Parathyroid adenoma (tissue), 2 donors: Measurements from ENCODE around the gene CDKN2A.

Experiments
- H2AFZ ChIP-seq: fragments of 300-600 bp; sonication (generic); one replicate; pipeline ENCODE4 v1.7.0; 2017; ENCODE audit warnings: antibody characterized with exemption, mild to moderate bottlenecking
- H3K27ac ChIP-seq: fragments of 300-600 bp; sonication (generic); one replicate; pipeline ENCODE4 v1.7.0; 2017
- H3K27me3 ChIP-seq: fragments of 300-600 bp; sonication (generic); one replicate; pipeline ENCODE4 v1.7.0; 2017; ENCODE audit warnings: low read length; ENCODE audit not compliant: control insufficient read depth, insufficient read depth
- H3K36me3 ChIP-seq: fragments of 300-600 bp; sonication (generic); one replicate; pipeline ENCODE4 v1.7.0; 2017; ENCODE audit warnings: low read length; ENCODE audit not compliant: control insufficient read depth, insufficient read depth
- H3K4me1 ChIP-seq: fragments of 300-600 bp; sonication (generic); one replicate; pipeline ENCODE4 v1.7.0; 2017; ENCODE audit warnings: control low read depth
- H3K4me2 ChIP-seq: fragments of 300-600 bp; sonication (generic); one replicate; pipeline ENCODE4 v1.7.0; 2017; ENCODE audit warnings: low read length
- H3K4me3 ChIP-seq: fragments of 300-600 bp; sonication (generic); one replicate; pipeline ENCODE4 v1.7.0; 2017; ENCODE audit warnings: low read depth, low read length
- H3K79me2 ChIP-seq: fragments of 300-600 bp; sonication (generic); one replicate; pipeline ENCODE4 v1.7.0; 2017; ENCODE audit warnings: control low read depth
- H3K9ac ChIP-seq: fragments of 300-600 bp; sonication (generic); one replicate; pipeline ENCODE4 v1.7.0; 2017; ENCODE audit warnings: mild to moderate bottlenecking
- H3K9me3 ChIP-seq: fragments of 300-600 bp; sonication (generic); one replicate; pipeline ENCODE4 v1.7.0; 2017; ENCODE audit warnings: low read length; ENCODE audit not compliant: control insufficient read depth
- CTCF ChIP-seq: fragments of 300-600 bp; sonication (generic); IDR thresholded peaks from one replicate; pipeline ENCODE4 v1.7.0; 2017; ENCODE audit warnings: antibody characterized with exemption, mild to moderate bottlenecking
- donor health status: primary hyperparathyroidism.

CDKN2A gene

GRCh38 chr9:21993893-21994555, at the start of gene CDKN2A:
TSS of gene CDKN2A (minus strand) at chr9:21994392.
- no peaks in the 10 kb centered on the region for H3K9me3 ChIP-seq
- no peaks in the 10 kb centered on the region for H3K36me3 ChIP-seq
- peak within 1 kb of the TSS; percentile 79 for H3K4me3 ChIP-seq
- no peak for TF ChIP-seq CTCF
- no peaks in the 10 kb centered on the region for H3K4me1 ChIP-seq
- peak within 1 kb of the TSS; percentile 54 for H2AFZ ChIP-seq
- no peaks in the 10 kb centered on the region for H3K79me2 ChIP-seq
- peak within 1 kb of the TSS; percentile 91 for H3K4me2 ChIP-seq
- H3K27ac ChIP-seq, result peak within 1 kb of the TSS; percentile 74
- peaks cover 10% of the 10 kb centered on the region for H3K27me3 ChIP-seq
- H3K9ac ChIP-seq, result no peak within 1 kb of the TSS

DNA sequence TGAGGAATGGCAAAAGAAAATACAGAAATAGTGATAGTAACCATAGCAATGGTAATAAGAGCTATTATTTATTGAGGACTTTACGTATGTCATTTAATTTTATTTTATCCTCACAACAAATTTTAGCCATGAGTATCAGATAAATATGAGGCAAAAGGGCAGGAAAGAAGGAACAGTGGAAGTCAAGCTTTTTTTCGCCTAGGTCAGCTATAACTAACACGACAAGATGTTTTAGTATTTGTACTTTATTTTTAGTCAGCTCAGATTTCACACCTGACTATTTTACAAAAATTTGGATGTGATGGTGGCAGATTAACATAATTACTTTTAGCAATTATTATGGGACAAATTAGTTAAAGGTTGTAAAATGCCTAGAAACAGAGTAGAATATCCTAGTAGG, 49.7 kb upstream of the CDKN2A start:
- H3K9me3 ChIP-seq, result no peaks in the 10 kb centered on the region
- no peak overlapping the region for H3K4me2 ChIP-seq
- H3K27me3 ChIP-seq, result no peaks in the 10 kb centered on the region
- no peak for TF ChIP-seq CTCF
- H3K79me2 ChIP-seq, result no peaks in the 10 kb centered on the region
- no peaks in the 10 kb centered on the region for H3K4me1 ChIP-seq
- H2AFZ ChIP-seq, result no peak overlapping the region
- no peak overlapping the region for H3K9ac ChIP-seq
- no peaks in the 10 kb centered on the region for H3K36me3 ChIP-seq
- H3K4me3 ChIP-seq, result no peak overlapping the region
- H3K27ac ChIP-seq, result no peak overlapping the region

DNA sequence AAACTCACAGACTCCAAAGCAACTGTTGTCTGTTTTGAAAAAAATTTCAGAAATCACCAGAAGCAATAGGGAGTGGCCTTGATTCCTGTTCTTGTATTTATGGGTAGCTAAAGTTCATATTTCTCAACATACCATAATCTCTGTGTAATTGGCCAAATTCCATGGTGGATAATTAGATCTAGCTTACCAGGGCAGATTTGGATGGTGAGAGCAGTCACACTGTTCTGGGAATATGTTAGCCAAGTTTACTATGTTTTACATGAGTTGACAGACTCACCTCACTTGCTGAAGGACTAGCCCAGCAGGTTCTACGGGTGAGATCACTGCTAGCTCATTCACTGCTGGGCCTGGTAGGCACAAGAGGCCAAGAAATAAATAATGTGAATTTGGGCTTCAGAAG, 47.6 kb upstream of the CDKN2A start:
- no peak for TF ChIP-seq CTCF
- Histone ChIP-seq H3K9me3 (no peaks in the 10 kb centered on the region), H3K9ac (no peak overlapping the region), H3K36me3 (no peaks in the 10 kb centered on the region), H3K79me2 (no peaks in the 10 kb centered on the region), H2AFZ (no peak overlapping the region), H3K4me3 (no peak overlapping the region), H3K27me3 (no peaks in the 10 kb centered on the region), H3K4me1 (no peaks in the 10 kb centered on the region), H3K27ac (no peak overlapping the region), H3K4me2 (no peak overlapping the region)

DNA sequence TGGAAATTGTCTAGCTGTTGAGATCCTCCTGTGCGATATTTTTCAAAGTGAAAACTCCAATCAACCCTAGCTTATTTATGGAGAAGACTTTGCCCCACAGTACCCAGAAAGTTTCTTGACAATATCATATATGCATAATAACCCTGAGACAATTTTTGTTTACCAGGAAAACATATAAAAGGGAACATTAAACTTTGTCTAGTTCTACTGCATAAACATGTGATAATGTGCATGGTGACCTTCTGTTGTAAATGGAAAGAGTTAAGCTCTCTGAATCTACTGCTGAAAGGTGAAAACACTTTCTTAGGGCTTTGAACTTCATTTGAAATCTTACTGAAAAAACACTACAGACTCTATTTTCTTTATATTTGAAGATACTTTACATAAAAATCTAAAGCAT, 47.2 kb upstream of the CDKN2A start:
- Histone ChIP-seq H3K4me1 (no peaks in the 10 kb centered on the region), H3K9me3 (no peaks in the 10 kb centered on the region), H3K9ac (no peak overlapping the region), H2AFZ (no peak overlapping the region), H3K36me3 (no peaks in the 10 kb centered on the region), H3K79me2 (no peaks in the 10 kb centered on the region), H3K4me2 (peak overlapping the region; percentile 15), H3K27ac (no peak overlapping the region), H3K4me3 (no peak overlapping the region), H3K27me3 (no peaks in the 10 kb centered on the region)
- no peak for TF ChIP-seq CTCF

GRCh38 chr9:22040760-22041159, 46.6 kb upstream of the CDKN2A start:
- Histone ChIP-seq H3K9ac (no peak overlapping the region), H3K79me2 (no peaks in the 10 kb centered on the region), H2AFZ (no peak overlapping the region), H3K4me1 (no peaks in the 10 kb centered on the region), H3K27ac (no peak overlapping the region), H3K27me3 (no peaks in the 10 kb centered on the region), H3K36me3 (no peaks in the 10 kb centered on the region), H3K4me3 (no peak overlapping the region), H3K4me2 (peak overlapping the region; percentile 15), H3K9me3 (no peaks in the 10 kb centered on the region)
- no peak for TF ChIP-seq CTCF
